ENCODE measurements around the gene GRIA3.

The GRIA3 gene

GRCh38 chrX:123181233-123181914 lies 2.7 kb upstream of the GRIA3 start:
- Mint-ChIP-seq H3K4me3 (no peak overlapping the region), H3K27me3 (peaks cover 32% of the 10 kb centered on the region), H3K9me3 (no peaks in the 10 kb centered on the region), H3K27ac (no peak overlapping the region), H3K36me3 (ENCODE audit: low read depth) (no peaks in the 10 kb centered on the region), H3K4me1 (peaks cover 4% of the 10 kb centered on the region)
- DNase-seq (no peak), ATAC-seq (no peak)

GRCh38 chrX:123184866-123185276 lies 793 bp downstream of the GRIA3 start:
- peaks cover 4% of the 10 kb centered on the region for H3K4me1 Mint-ChIP-seq
- no peak overlapping the region for H3K27ac Mint-ChIP-seq
- peaks cover 34% of the 10 kb centered on the region for H3K27me3 Mint-ChIP-seq
- no peak overlapping the region for H3K4me3 Mint-ChIP-seq
- no peak for DNase-seq
- no peak for ATAC-seq
- H3K36me3 Mint-ChIP-seq (ENCODE audit: low read depth): no peaks in the 10 kb centered on the region
- H3K9me3 Mint-ChIP-seq: no peaks in the 10 kb centered on the region

- Mint-ChIP-seq H3K9me3 (no peaks in the 10 kb centered on the region), H3K27me3 (peaks cover 34% of the 10 kb centered on the region), H3K27ac (no peak overlapping the region), H3K36me3 (ENCODE audit: low read depth) (no peaks in the 10 kb centered on the region), H3K4me1 (peaks cover 4% of the 10 kb centered on the region), H3K4me3 (no peak overlapping the region)
- no peak for ATAC-seq
- DNase-seq: no peak
These were observed 1.6 kb downstream of the GRIA3 start for GRCh38 chrX:123185721-123186120.

DNA sequence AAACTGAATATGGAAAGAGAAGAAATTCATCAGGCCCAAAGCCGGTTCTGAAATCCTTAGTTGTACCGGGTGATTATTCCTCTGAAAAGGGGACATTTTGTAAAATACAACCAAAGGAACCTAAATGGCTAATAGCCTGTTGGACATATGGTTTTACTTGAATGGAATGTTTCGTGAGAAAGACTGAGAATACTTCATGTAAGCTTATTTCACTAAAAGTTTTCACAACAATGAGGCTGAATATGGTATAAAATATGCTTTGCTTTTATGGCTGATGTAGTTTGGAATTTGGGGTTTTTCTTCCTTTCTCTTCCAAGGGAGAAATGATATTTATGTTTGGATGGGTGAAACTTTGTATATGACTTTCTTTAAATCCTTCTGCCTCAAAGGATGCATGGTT lies 2.7 kb downstream of the GRIA3 start:
- DNase-seq: no peak
- peaks cover 4% of the 10 kb centered on the region for H3K4me1 Mint-ChIP-seq
- H3K4me3 Mint-ChIP-seq: no peak overlapping the region
- no peak overlapping the region for H3K27ac Mint-ChIP-seq
- no peaks in the 10 kb centered on the region for H3K9me3 Mint-ChIP-seq
- no peak for ATAC-seq
- H3K36me3 Mint-ChIP-seq (ENCODE audit: low read depth): no peaks in the 10 kb centered on the region
- H3K27me3 Mint-ChIP-seq: peaks cover 33% of the 10 kb centered on the region

DNA sequence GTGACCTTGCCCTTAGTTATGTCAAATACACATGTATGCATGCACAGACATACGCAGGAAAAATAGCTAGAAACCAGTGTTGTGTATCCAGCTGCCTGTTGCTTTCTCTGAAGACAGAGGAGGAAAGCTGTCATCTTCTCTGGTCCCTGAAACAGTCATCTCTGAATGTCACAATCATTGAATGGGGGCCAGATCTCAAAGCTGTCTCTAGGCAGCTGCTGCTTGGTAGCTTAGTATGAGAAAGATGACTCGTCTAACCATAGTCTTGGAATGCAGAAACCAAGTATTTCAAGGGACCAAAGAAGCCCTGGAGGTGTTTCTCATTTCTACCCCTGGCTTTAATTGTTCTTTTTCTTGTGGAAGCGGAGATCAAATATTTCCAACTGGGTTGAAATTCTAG lies 4.0 kb downstream of the GRIA3 start:
- no peaks in the 10 kb centered on the region for H3K36me3 Mint-ChIP-seq (ENCODE audit: low read depth)
- H3K9me3 Mint-ChIP-seq: no peaks in the 10 kb centered on the region
- H3K27me3 Mint-ChIP-seq: peaks cover 25% of the 10 kb centered on the region
- no peak for ATAC-seq
- no peak overlapping the region for H3K27ac Mint-ChIP-seq
- no peak overlapping the region for H3K4me3 Mint-ChIP-seq
- DNase-seq: no peak
- peaks cover 4% of the 10 kb centered on the region for H3K4me1 Mint-ChIP-seq

DNA sequence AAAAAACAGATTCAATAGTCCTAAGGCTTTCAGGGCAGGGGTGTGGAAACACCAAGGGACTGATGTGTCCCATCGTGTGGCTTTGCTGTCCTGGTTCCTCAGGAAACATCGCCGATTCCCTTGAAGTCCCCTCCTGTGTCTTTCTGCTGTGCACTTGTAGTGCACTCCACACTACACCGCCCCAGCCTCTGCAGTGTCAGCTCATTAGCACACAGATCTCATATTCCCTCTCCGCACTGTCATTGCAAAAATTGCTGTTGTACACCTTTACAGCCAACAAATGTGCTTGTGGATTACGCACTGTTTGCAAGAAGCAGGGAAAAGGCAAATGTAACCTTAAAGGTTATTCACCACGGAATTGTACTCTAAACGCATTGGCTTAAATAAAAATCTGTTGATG lies 5.3 kb downstream of the GRIA3 start:
- Mint-ChIP-seq H3K27me3 (peaks cover 12% of the 10 kb centered on the region), H3K27ac (no peak overlapping the region), H3K4me3 (no peak overlapping the region), H3K9me3 (no peaks in the 10 kb centered on the region), H3K36me3 (ENCODE audit: low read depth) (no peaks in the 10 kb centered on the region), H3K4me1 (no peaks in the 10 kb centered on the region)
- ATAC-seq (no peak), DNase-seq (no peak)

DNA sequence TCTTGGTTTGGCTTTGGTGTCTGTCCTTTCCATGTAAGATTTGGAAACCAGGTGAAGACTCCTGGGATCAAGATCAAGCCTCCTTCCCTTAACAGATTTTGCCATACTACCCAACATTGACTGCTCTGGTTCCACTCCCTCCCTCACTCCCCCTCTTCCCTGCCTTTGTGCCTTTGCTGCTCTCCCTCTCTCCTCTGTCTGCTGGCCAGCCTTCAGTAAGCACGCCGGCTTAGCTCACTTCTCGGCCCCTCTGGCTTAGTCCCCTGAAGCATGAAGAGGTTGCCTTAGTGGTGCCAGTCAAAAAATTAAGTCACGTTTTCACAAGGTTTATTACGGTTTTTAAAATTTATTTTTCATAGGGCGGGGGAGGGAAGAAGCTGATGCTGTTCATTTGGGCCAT lies 6.0 kb downstream of the GRIA3 start:
- H3K27ac Mint-ChIP-seq: no peak overlapping the region
- peaks cover 12% of the 10 kb centered on the region for H3K27me3 Mint-ChIP-seq
- no peaks in the 10 kb centered on the region for H3K4me1 Mint-ChIP-seq
- H3K4me3 Mint-ChIP-seq: no peak overlapping the region
- no peaks in the 10 kb centered on the region for H3K36me3 Mint-ChIP-seq (ENCODE audit: low read depth)
- ATAC-seq (no peak), DNase-seq (no peak)
- no peaks in the 10 kb centered on the region for H3K9me3 Mint-ChIP-seq

- Mint-ChIP-seq H3K4me1 (no peaks in the 10 kb centered on the region), H3K36me3 (ENCODE audit: low read depth) (no peaks in the 10 kb centered on the region), H3K9me3 (no peaks in the 10 kb centered on the region), H3K4me3 (no peak overlapping the region), H3K27me3 (no peaks in the 10 kb centered on the region), H3K27ac (no peak overlapping the region)
- DNase-seq: no peak
- ATAC-seq: no peak
These were observed 9.0 kb downstream of the GRIA3 start for GRCh38 chrX:123193101-123193500.

GRCh38 chrX:123199338-123199737 lies 15.3 kb downstream of the GRIA3 start:
- Mint-ChIP-seq H3K4me3 (no peak overlapping the region), H3K9me3 (no peaks in the 10 kb centered on the region), H3K36me3 (ENCODE audit: low read depth) (no peaks in the 10 kb centered on the region), H3K4me1 (no peaks in the 10 kb centered on the region), H3K27me3 (no peaks in the 10 kb centered on the region), H3K27ac (no peak overlapping the region)
- ATAC-seq (no peak), DNase-seq (no peak)

DNA sequence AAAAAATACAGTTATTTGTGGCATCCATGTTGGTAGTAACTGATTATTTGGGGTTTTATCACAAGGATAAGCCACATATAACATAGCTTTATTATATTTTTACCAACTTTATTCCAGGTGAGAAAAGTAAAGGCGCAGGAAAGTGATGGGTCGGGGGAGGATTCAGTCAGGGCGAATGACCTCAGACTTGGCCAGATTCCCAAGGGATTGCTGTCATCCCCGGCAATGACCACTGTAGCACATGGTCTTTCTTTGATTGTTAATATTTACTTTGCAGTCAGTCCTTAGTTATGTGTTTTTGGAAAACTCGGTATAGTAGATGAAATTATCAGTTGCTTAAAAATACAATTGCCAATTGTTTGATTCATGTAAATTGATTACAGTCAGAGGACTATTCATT lies 17.6 kb downstream of the GRIA3 start:
- Mint-ChIP-seq H3K4me3 (no peak overlapping the region), H3K4me1 (no peaks in the 10 kb centered on the region), H3K36me3 (ENCODE audit: low read depth) (no peaks in the 10 kb centered on the region), H3K9me3 (no peaks in the 10 kb centered on the region), H3K27me3 (no peaks in the 10 kb centered on the region), H3K27ac (no peak overlapping the region)
- no peak for DNase-seq
- no peak for ATAC-seq

DNA sequence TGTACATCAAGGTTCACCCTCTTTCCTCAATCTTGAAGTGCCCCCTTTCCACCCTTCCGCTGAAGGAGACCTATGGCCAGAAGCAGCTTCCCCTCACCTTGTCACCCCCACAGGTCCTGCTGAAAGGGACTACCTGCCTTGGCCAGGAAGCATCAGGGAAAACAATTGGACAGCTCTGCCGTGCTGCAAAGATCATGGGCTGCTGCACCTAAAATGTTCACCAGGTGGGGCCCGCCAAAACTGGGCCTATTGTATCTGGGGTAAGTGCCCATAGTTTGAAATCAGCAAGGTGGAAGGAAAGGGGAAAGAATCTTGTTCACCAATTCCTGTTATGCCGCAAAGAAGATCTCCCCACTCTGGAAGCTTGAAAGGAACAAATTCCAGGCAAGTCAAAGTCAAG lies 18.4 kb downstream of the GRIA3 start:
- H3K27me3 Mint-ChIP-seq: no peaks in the 10 kb centered on the region
- no peak overlapping the region for H3K4me3 Mint-ChIP-seq
- ATAC-seq (no peak), DNase-seq (no peak)
- H3K9me3 Mint-ChIP-seq: no peaks in the 10 kb centered on the region
- no peak overlapping the region for H3K27ac Mint-ChIP-seq
- H3K36me3 Mint-ChIP-seq (ENCODE audit: low read depth): no peaks in the 10 kb centered on the region
- H3K4me1 Mint-ChIP-seq: no peaks in the 10 kb centered on the region

- DNase-seq: no peak
- Mint-ChIP-seq H3K9me3 (no peaks in the 10 kb centered on the region), H3K4me1 (no peaks in the 10 kb centered on the region), H3K27ac (no peak overlapping the region), H3K4me3 (no peak overlapping the region), H3K36me3 (ENCODE audit: low read depth) (no peaks in the 10 kb centered on the region), H3K27me3 (no peaks in the 10 kb centered on the region)
- ATAC-seq: no peak
These were observed 19.7 kb downstream of the GRIA3 start for GRCh38 chrX:123203772-123204171.

DNA sequence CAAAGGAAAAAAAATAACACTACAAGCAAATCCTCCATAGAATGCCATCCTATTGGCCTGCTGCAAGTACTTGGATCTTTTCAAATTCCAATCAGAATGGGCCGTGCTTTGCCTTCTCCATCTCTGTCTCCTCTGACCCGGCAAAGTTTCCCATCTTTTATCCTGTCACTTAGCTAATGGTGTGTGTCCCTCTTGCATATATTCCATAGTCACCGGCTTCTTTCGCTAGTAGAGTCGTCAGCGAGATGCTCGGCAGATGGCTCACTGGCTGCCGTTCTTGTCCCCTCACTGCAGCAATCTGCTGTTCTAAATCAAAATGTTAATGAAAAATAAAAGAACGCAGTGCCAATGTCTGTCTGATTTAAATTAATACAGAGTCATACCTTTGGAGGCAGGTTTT lies 22.1 kb downstream of the GRIA3 start:
- Mint-ChIP-seq H3K36me3 (ENCODE audit: low read depth) (no peaks in the 10 kb centered on the region), H3K9me3 (no peaks in the 10 kb centered on the region), H3K27ac (no peak overlapping the region), H3K4me3 (no peak overlapping the region), H3K27me3 (peaks cover 4% of the 10 kb centered on the region), H3K4me1 (no peaks in the 10 kb centered on the region)
- DNase-seq: no peak
- ATAC-seq: no peak

DNA sequence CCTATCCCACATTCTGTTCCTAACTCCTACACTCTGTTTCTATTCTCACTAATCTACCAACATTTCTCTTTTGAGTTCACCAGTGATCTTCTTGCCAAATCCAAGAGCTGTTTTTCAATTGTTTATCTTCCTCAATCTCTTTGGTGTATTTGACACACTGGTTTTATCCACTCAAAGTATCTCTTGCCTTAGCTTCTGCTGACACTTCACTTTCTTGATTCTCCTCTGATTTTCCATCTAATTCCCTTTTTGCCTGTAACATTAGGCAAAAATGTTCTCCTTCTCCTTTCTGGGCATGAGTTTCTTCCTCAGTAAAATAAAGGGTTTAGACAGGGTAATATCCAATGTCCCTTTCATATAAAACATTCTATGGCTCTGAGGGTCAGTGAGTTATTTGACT lies 26.2 kb downstream of the GRIA3 start:
- no peak overlapping the region for H3K4me3 Mint-ChIP-seq
- no peaks in the 10 kb centered on the region for H3K4me1 Mint-ChIP-seq
- H3K27ac Mint-ChIP-seq: no peak overlapping the region
- H3K36me3 Mint-ChIP-seq (ENCODE audit: low read depth): no peaks in the 10 kb centered on the region
- ATAC-seq (no peak), DNase-seq (no peak)
- peaks cover 4% of the 10 kb centered on the region for H3K27me3 Mint-ChIP-seq
- H3K9me3 Mint-ChIP-seq: no peaks in the 10 kb centered on the region

- Mint-ChIP-seq H3K36me3 (ENCODE audit: low read depth) (no peaks in the 10 kb centered on the region), H3K4me1 (no peaks in the 10 kb centered on the region), H3K9me3 (no peaks in the 10 kb centered on the region), H3K27me3 (no peaks in the 10 kb centered on the region), H3K4me3 (no peak overlapping the region), H3K27ac (no peak overlapping the region)
- DNase-seq: no peak
- no peak for ATAC-seq
These were observed 31.5 kb downstream of the GRIA3 start for GRCh38 chrX:123215397-123216089.

Measured in activated naive CD8-positive, alpha-beta T cell treated with anti-CD3 and anti-CD28 coated beads, Interleukin-2, amount 50 U/mL, for 24 hours (primary cell).